Measurements from ENCODE around the gene ST6GALNAC3.
A peak's percentile ranks its signal among the peaks of the same experiment; 100 is the strongest.

Gene ST6GALNAC3

GRCh38 chr1:76146184-76146583 is 71.6 kb downstream of the ST6GALNAC3 start:
- DNase-seq, result no peak

GRCh38 chr1:76147917-76148316 is 73.4 kb downstream of the ST6GALNAC3 start:
- DNase-seq, result no peak

GRCh38 chr1:76148460-76148859 is 73.9 kb downstream of the ST6GALNAC3 start:
- DNase-seq, result no peak

- no peak for DNase-seq
Observed at GRCh38 chr1:76153841-76154205, 79.3 kb downstream of the ST6GALNAC3 start.

GRCh38 chr1:76154206-76154956 is 79.8 kb downstream of the ST6GALNAC3 start:
- peak; percentile 62 to 67 for DNase-seq

- DNase-seq, result no peak
Observed at GRCh38 chr1:76156987-76157386, 82.4 kb downstream of the ST6GALNAC3 start.

- no peak for DNase-seq
Observed at GRCh38 chr1:76158126-76158525, 83.6 kb downstream of the ST6GALNAC3 start.

- DNase-seq, result no peak
Observed at GRCh38 chr1:76160225-76160624, 85.7 kb downstream of the ST6GALNAC3 start.

GRCh38 chr1:76161451-76161850 is 86.9 kb downstream of the ST6GALNAC3 start:
- no peak for DNase-seq

GRCh38 chr1:76162254-76162653 is 87.7 kb downstream of the ST6GALNAC3 start:
- no peak for DNase-seq

GRCh38 chr1:76164165-76164564 is 89.6 kb downstream of the ST6GALNAC3 start:
- no peak for DNase-seq

GRCh38 chr1:76170084-76170483 is 95.5 kb downstream of the ST6GALNAC3 start:
- no peak for DNase-seq

GRCh38 chr1:76170513-76170912 is 96.0 kb downstream of the ST6GALNAC3 start:
- no peak for DNase-seq

GRCh38 chr1:76176000-76176399 is 101.5 kb downstream of the ST6GALNAC3 start:
- DNase-seq, result no peak

- DNase-seq, result no peak
Observed at GRCh38 chr1:76177615-76178014, 103.1 kb downstream of the ST6GALNAC3 start.

- DNase-seq, result no peak
Observed at GRCh38 chr1:76179219-76179698, 104.7 kb downstream of the ST6GALNAC3 start.

- no peak for DNase-seq
Observed at GRCh38 chr1:76185207-76185606, 110.7 kb downstream of the ST6GALNAC3 start.

GRCh38 chr1:76186554-76187170 is 112.1 kb downstream of the ST6GALNAC3 start:
- no peak for DNase-seq

- DNase-seq, result no peak
Observed at GRCh38 chr1:76187436-76187835, 112.9 kb downstream of the ST6GALNAC3 start.

GRCh38 chr1:76189310-76189709 is 114.8 kb downstream of the ST6GALNAC3 start:
- no peak for DNase-seq

GRCh38 chr1:76190749-76191424 is 116.3 kb downstream of the ST6GALNAC3 start:
- no peak for DNase-seq

GRCh38 chr1:76191561-76191960 is 117.0 kb downstream of the ST6GALNAC3 start:
- DNase-seq, result no peak

GRCh38 chr1:76198452-76198851 is 123.9 kb downstream of the ST6GALNAC3 start:
- DNase-seq, result no peak

- DNase-seq, result no peak
Observed at GRCh38 chr1:76202670-76203069, 128.1 kb downstream of the ST6GALNAC3 start.

Data from NCI-H2081 (cell line).